ENCODE measurements around the gene CCDC141. TPM values are rescaled to one million over a fixed set of nuclear protein-coding genes. Genes with fewer than 3 reads are reported as not detected.

The CCDC141 gene
- total and polyA plus RNA-seq, 7 donors: under 0.01 to 8.6 (median 3.8) TPM; not detected in 1

DNA sequence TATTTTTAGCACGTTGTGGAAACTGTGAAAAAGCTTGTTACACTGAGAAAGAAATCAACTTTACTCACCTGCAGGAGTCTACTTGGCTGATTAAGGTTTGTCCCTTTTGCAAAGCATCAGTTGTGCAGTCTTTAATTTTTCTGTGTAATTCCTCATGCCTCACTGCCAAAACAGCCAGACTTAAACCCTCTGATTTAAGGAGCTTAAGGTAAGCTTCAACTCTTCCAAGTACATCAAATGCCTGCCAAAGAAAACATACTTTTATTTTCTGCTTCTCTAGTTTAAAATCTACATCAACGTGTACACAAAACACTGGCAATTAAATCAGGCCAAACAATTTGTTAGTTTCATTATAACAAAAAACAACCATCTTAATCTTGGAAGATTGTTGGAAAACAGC, 144.7 kb downstream of the CCDC141 start:
- WGBS, 2 donors: 54 to 77% methylated on average over 2 of the region's 2 CpGs
- Histone ChIP-seq H3K9me3 (no peaks in the 10 kb centered on the region), H3K27ac (no peak overlapping the region), H3K36me3 (no peaks in the 10 kb centered on the region), H3K4me3 (no peak overlapping the region), H3K27me3 (no peaks in the 10 kb centered on the region), H3K4me1 (no peaks in the 10 kb centered on the region)
- TF ChIP-seq EP300 (IDR thresholded peaks at IDR 0.05): no peak
- no peak for TF ChIP-seq POLR2A (IDR thresholded peaks at IDR 0.05)
- TF ChIP-seq POLR2AphosphoS5 (IDR thresholded peaks at IDR 0.05): no peak
- intact Hi-C loops (cut with DNase I): no loop called here
- no peak for DNase-seq

GRCh38 chr2:178899656-178900055, 150.3 kb downstream of the CCDC141 start:
- intact Hi-C loops (cut with DNase I): no loop called here
- TF ChIP-seq, protein P1, sequence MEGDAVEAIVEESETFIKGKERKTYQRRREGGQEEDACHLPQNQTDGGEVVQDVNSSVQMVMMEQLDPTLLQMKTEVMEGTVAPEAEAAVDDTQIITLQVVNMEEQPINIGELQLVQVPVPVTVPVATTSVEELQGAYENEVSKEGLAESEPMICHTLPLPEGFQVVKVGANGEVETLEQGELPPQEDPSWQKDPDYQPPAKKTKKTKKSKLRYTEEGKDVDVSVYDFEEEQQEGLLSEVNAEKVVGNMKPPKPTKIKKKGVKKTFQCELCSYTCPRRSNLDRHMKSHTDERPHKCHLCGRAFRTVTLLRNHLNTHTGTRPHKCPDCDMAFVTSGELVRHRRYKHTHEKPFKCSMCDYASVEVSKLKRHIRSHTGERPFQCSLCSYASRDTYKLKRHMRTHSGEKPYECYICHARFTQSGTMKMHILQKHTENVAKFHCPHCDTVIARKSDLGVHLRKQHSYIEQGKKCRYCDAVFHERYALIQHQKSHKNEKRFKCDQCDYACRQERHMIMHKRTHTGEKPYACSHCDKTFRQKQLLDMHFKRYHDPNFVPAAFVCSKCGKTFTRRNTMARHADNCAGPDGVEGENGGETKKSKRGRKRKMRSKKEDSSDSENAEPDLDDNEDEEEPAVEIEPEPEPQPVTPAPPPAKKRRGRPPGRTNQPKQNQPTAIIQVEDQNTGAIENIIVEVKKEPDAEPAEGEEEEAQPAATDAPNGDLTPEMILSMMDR (IDR thresholded peaks at IDR 0.05): no peak
- TF ChIP-seq POLR2AphosphoS5 (IDR thresholded peaks at IDR 0.05): no peak
- TF ChIP-seq EP300 (IDR thresholded peaks at IDR 0.05): no peak
- no peak for TF ChIP-seq POLR2A (IDR thresholded peaks at IDR 0.05)
- H3K27me3 ChIP-seq: no peaks in the 10 kb centered on the region
- no peaks in the 10 kb centered on the region for H3K36me3 ChIP-seq
- H3K4me3 ChIP-seq: no peak overlapping the region
- no peak overlapping the region for H3K27ac ChIP-seq
- no peaks in the 10 kb centered on the region for H3K9me3 ChIP-seq
- no peaks in the 10 kb centered on the region for H3K4me1 ChIP-seq
- no peak for DNase-seq

- Histone ChIP-seq H3K4me1 (no peaks in the 10 kb centered on the region), H3K27me3 (no peaks in the 10 kb centered on the region), H3K27ac (no peak overlapping the region), H3K4me3 (no peak overlapping the region), H3K9me3 (no peaks in the 10 kb centered on the region), H3K36me3 (no peaks in the 10 kb centered on the region)
- intact Hi-C loops (cut with DNase I): no loop called here
- DNase-seq: no peak
- WGBS, 2 donors: 76 to 89% methylated on average over 2 of the region's 2 CpGs
- TF ChIP-seq, protein P1 (IDR thresholded peaks at IDR 0.05): no peak
- TF ChIP-seq EP300 (IDR thresholded peaks at IDR 0.05): no peak
- no peak for TF ChIP-seq POLR2AphosphoS5 (IDR thresholded peaks at IDR 0.05)
- no peak for TF ChIP-seq POLR2A (IDR thresholded peaks at IDR 0.05)
Measured at GRCh38 chr2:178895872-178896271, 154.1 kb downstream of the CCDC141 start.

- H3K36me3 ChIP-seq: no peaks in the 10 kb centered on the region
- H3K27ac ChIP-seq: no peak overlapping the region
- no peak overlapping the region for H3K4me3 ChIP-seq
- intact Hi-C loops (cut with DNase I): no loop called here
- no peak for DNase-seq
- no peaks in the 10 kb centered on the region for H3K9me3 ChIP-seq
- no peaks in the 10 kb centered on the region for H3K4me1 ChIP-seq
- WGBS, 2 donors: 79 to 83% methylated on average over 2 of the region's 2 CpGs
- no peak for TF ChIP-seq POLR2AphosphoS5 (IDR thresholded peaks at IDR 0.05)
- TF ChIP-seq, protein P1 (IDR thresholded peaks at IDR 0.05): no peak
- TF ChIP-seq POLR2A (IDR thresholded peaks at IDR 0.05): no peak
- no peak for TF ChIP-seq EP300 (IDR thresholded peaks at IDR 0.05)
- H3K27me3 ChIP-seq: no peaks in the 10 kb centered on the region
Measured at GRCh38 chr2:178895171-178895570, 154.8 kb downstream of the CCDC141 start.

GRCh38 chr2:178892751-178893625, 156.9 kb downstream of the CCDC141 start:
- WGBS, 2 donors: 69 to 72% methylated on average over 5 of the region's 5 CpGs
- Histone ChIP-seq H3K4me1 (no peaks in the 10 kb centered on the region), H3K4me3 (no peak overlapping the region), H3K27me3 (no peaks in the 10 kb centered on the region), H3K36me3 (no peaks in the 10 kb centered on the region), H3K27ac (no peak overlapping the region), H3K9me3 (no peaks in the 10 kb centered on the region)
- intact Hi-C loops (cut with DNase I): loop anchor here (5.0 kb wide), 1 partner anchor 239 kb away; no protein-coding TSS in a partner anchor
- no peak for DNase-seq
- TF ChIP-seq POLR2A (IDR thresholded peaks at IDR 0.05) (no peak), POLR2AphosphoS5 (IDR thresholded peaks at IDR 0.05) (no peak), EP300 (IDR thresholded peaks at IDR 0.05) (no peak)
- TF ChIP-seq, protein P1 (IDR thresholded peaks at IDR 0.05): no peak
